GM18868 (cell line): Measurements from ENCODE around the gene BCL7C.
"Not testable (repeated sequence)": the region's sequence is repeated elsewhere in the genome, so short reads cannot be mapped to it uniquely, and the experiment has no call there.

ENCODE experiments used
- ATAC-seq: cut with Tn5 transposase; IDR thresholded peaks from one replicate; pipeline ENCODE4 v1.9.1; 2021; ENCODE audit warnings: mild to moderate bottlenecking, moderate library complexity; ENCODE audit not compliant: unreplicated experiment

The BCL7C gene

DNA sequence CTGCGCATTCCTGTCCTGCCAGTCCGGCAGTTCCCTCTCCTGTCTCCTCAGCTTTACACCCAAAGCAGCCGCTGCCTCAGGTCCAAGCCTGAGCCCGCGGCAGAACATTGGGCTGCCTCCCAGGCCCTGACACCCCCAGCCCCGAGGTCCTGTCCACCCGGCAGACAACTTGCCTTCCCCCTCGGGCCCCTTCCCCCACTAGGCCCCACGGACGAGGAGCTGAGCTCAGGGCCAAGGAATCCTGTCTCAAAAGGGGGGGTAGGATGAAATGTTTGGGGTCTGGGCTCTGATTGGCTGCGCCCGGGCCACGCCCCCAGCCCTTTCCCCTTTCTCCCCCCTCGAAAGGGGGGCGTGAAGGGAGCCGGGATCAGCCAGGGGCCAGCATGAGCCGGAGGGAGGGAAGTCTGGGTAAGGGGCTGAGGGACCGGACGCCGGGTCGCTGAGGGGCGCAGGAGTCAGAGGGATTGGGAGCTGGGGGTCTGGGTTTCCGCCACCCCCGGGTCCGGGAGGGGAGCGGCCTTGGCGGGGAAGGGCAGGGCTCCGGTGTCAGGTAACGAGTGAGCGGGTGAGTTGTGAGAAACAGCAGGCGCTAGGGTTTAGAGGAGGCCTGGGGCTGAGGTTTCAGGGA, 2.5 kb upstream of the BCL7C start, which contains the start of gene CTF1:
Gene CTF1, plus strand, starts transcription at position 354 of the 628 bp plus-strand sequence. Its CDS starts 30 bp downstream, at position 384.
- ATAC-seq, result no peak

DNA sequence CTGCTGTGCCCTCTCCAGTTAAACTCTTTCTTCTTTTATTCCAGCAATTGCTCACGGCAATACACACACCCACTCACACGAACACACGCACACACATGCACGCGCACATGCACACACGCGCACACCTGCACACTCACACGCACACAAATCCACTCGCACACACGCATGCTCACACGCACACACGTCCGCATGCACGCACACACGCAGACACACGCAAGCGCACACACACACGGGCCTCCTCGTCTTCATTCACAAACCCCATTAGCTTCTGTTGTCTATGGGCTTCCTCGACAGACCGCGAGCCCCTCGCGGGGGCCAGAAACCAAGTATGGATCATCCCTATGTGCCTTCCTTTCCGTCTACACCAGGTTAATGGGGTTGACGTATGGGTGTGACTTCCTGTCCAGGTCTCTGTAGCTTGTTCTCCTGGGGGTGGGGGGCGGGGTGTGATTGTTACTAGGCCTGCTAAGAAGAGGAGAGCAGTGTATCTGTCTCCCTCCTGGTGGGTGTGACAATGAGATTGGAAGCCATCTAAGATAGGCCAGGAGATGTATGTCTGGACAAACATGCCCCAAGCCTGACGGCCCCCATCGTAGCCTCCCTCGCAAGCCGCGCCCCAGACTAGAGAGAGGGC, 1.9 kb upstream of the BCL7C start:
- no peak for ATAC-seq

GRCh38 chr16:30894540-30895368, 877 bp upstream of the BCL7C start:
- ATAC-seq, result no peak

GRCh38 chr16:30893417-30893743, 497 bp downstream of the BCL7C start:
- peak; percentile 2 for ATAC-seq

DNA sequence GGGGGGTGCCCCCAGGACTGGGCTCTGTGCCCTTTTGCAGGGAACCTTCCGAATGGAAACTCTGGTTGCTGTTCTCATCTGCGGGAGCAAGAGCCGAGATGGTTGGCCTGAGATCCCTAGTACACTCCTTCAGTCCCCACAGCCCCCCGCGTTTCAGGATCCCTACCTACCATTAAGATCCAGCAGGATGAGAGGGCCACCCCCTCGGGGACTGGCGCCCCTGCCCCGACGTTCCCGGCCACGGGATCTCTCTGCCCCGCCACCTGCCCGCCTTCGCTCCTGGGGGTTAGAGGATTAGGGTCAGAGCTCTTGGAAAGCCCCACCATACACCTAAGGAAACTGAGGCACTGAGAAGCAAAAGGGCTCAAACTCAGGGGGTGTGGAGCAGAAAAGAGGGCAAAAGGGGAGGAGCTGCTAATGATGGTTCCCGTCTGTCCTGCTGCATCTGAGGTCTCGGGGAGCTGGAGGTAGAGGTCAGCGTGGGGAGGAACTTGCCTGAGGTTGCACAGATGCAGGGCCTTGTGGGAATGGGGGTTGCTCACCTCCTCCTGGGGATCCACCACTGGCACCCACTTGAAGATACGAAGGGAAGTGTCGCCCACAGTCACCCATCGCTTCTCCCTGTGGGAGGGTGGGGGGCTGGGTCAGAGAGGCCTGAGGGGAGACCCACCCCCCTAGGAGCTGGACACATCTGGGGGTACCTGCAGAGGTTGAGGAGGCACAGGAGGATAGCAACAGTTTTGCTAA, 1.0 kb downstream of the BCL7C start:
- no peak for ATAC-seq

- ATAC-seq, result not testable (repeated sequence)
Measured at GRCh38 chr16:30891043-30891823, 2.6 kb downstream of the BCL7C start.

DNA sequence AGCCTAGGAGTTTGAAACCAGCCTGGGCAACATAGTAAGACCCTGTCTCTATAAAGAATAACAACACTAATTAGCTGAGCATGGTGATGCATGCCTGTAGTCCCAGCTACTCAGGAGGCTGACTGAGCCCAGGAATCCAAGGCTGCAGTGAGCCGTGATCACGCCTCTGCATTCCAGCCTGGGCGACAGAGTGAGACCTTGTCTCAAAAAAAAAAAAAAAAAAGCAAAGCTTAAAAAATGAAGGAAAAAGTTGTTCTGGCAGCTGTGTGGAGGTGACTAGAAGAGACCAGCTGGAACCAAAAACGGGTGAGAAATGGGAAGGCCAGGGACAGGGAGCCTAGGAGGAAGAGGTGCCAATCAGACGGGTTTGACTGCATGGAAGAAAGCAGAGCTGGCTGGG, 4.2 kb downstream of the BCL7C start:
- ATAC-seq, result no peak

GRCh38 chr16:30888856-30889499, 4.9 kb downstream of the BCL7C start:
- ATAC-seq, result no peak

GRCh38 chr16:30887927-30888326, 6.0 kb downstream of the BCL7C start:
- no peak for ATAC-seq

DNA sequence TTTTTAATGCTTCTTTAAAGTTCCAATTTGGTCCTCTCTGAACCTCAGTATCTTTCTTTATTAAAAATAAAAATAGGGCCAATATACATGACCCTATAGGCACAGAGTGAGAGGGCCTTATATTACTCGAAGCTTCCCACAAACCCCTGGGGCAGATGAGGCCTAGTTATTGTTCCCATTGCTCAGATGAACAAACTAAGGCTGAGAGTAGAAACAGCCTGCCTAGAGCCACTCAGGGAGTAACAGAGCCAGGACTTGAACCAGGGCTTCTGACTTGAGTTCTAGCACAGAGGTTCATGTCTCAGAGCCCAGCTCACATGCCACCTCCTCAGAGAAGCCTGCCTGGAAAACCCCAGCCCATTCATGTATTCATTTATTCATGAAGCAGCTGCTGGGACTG, 7.7 kb downstream of the BCL7C start:
- ATAC-seq, result no peak

DNA sequence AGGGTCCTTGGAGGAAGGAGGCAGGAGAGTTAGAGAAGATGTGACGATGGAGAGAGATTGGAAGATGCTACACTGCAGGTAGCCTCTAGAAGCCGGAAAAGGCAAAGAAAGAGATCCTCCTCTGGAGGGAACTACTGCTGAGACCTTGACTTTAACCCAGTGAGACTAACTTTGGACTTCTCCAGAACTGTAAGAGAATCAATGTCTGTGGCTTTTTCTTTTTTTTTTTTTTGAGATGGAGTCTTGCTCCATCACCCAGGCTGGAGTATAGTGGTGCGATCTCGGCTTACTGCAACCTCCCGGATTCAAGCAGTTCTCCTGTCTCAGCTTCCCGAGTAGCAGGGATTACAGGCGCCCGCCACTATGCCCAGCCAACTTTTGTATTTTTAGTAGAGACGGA, 8.7 kb downstream of the BCL7C start:
- no peak for ATAC-seq

- ATAC-seq, result no peak
Measured at GRCh38 chr16:30884760-30885159, 9.1 kb downstream of the BCL7C start.

- no peak for ATAC-seq
Measured at GRCh38 chr16:30882429-30883310, 11.2 kb downstream of the BCL7C start.

DNA sequence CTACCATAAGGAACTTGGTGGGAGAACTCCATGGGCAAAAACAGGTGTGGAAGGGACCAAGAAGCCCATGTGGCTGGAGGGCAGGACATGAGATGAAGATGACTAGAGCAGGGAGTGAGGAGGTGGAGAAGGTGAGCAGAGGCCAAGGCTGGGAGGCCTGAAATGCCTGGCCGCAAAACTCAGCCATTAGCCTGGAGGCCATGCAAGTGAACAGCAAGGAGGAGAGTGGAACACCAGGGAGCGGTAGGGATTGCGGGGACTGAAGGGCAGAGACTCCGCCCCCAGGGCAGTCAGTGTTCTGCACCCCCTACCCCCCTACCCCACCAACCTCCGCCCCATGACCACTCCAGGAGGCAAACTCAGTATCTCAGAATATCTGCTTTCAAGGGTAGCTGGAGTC, 17.0 kb downstream of the BCL7C start:
- ATAC-seq, result no peak

DNA sequence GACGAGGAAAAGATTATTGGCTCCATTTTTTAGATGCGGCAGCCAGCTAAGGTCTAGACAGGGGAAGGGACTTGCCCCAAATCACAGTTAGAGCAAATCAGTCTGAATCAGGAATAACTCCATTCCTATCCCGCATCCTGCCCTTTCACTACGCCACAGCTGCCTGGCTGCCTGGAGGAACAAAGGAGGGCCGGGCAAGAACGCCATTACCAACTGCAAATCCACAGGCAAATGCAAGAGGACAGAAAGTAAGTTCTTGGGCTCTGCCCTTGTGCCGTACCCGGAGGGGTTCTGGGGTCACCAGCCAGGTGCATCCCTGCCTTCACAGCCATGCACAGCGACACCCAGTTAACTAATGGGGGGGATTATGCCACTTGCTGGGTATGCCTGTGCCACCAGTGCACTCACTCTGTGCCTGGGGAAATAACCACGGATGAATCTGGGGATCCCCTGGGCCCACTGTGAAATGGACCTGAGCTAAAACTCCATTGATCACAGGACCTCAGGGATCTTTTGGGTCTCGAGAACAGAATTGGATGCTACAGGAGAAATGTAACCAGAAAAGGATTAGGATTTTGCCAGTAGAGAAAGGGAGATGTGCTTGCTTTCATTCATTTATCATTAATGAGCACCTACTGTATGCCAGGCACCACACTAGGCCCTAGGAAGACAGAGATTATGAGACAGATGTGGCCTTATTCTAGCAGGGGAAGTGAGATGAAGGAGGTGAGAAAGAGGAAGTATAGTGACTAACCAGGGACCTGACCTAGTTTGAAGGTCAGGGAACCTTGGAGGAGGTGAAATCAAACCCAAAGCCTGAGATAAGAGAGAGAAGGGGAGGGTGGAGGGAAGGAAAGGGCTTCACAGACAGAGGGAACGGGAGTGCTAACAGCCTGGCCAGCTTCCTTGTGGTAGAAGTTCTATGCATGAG, 17.7 kb downstream of the BCL7C start:
- ATAC-seq, result peak; percentile 45

DNA sequence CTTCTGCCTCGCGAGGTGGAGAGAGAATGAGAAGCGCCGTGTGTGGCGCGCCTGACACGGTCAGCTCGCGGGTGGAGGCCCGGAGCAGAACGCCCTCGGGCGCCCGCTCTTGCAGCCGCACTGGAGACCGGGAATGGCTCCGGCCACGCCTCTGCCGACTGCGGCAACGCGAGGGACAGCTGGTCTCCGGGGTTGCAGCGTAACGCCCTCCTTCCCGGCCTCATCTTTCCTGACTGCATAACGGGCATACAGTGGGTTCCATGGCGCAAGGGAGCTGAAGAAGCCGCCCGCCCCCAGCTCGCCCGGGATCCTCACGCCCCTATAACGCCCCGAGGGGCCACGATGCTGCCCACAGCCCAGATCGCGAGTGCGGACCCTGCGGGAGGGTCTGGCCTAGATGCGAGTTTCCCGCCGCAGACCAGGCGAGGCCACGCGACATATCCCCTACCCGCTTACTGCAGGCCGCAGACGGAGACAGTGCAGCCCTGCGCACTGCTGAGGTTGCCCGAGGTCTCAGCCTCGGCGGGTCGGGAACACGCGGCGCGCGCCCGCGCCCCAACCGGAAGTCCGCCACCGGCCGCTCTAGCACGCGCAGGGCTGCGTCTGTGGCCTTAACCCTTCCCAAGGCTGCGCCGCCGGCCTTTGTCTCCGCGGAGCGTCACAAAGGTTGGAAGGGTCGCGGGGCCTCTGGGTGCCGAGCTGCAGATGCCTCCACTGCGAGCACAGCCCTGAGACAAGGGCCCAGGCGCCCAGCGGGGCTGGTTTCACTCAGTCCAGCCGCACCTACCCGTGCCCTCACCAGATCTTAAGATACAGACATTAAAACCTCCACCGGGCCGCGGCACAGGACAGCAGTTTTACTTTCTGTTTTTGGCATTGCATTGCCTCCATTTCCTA, 18.8 kb downstream of the BCL7C start:
- peak; percentile 64 for ATAC-seq

GRCh38 chr16:30874244-30874820, 19.5 kb downstream of the BCL7C start:
- ATAC-seq, result no peak
